SU-DHL-6 (cell line): ENCODE measurements around the gene DND1.
"Not testable (repeated sequence)": the region's sequence is repeated elsewhere in the genome, so short reads cannot be mapped to it uniquely, and the experiment has no call there.

Experiments used
- H2AFZ ChIP-seq: fragments of 200-600 bp; sonication (generic); 2 replicates; pipeline ENCODE4 v1.6.1; 2014; ENCODE audit warnings: low read depth, mild to moderate bottlenecking, moderate library complexity, mixed read lengths, antibody characterized with exemption, low read length; ENCODE audit not compliant: severe bottlenecking
- H3F3A ChIP-seq: fragments of 200-600 bp; shearing (Covaris generic); 2 replicates; pipeline ENCODE4 v1.6.0; 2016; ENCODE audit warnings: antibody characterized with exemption, mild to moderate bottlenecking; ENCODE audit not compliant: insufficient read depth
- H3K27ac ChIP-seq: fragments of 200-600 bp; sonication (generic); 2 replicates; pipeline ENCODE4 v1.5.1; 2016; ENCODE audit warnings: low read depth, mild to moderate bottlenecking, low read length, moderate library complexity, mixed read lengths
- H3K27me3 ChIP-seq: fragments of 200-600 bp; sonication (generic), shearing (Covaris generic); 2 replicates; pipeline ENCODE4 v1.6.0; 2014; ENCODE audit warnings: mild to moderate bottlenecking, low read length
- H3K36me3 ChIP-seq: fragments of 200-600 bp; sonication (generic); 2 replicates; pipeline ENCODE4 v1.6.1; 2014; ENCODE audit warnings: mild to moderate bottlenecking, low read length, mixed read lengths
- H3K4me2 ChIP-seq: fragments of 300-600, 200-600 bp; shearing (Covaris generic), sonication (generic); 2 replicates; pipeline ENCODE4 v1.6.0; 2014; ENCODE audit warnings: low read length, low read depth, mild to moderate bottlenecking; ENCODE audit not compliant: poor library complexity, severe bottlenecking
- H3K4me3 ChIP-seq: fragments of 200-600 bp; sonication (generic); 2 replicates; pipeline ENCODE4 v1.5.1; 2014; ENCODE audit warnings: antibody characterized with exemption, low read length, mild to moderate bottlenecking, mixed read lengths; ENCODE audit not compliant: insufficient read depth, poor library complexity, severe bottlenecking
- H3K79me2 ChIP-seq: fragments of 200-600 bp; sonication (generic); 2 replicates; pipeline ENCODE4 v1.6.1; 2014; ENCODE audit warnings: mild to moderate bottlenecking, low read length, moderate library complexity; ENCODE audit not compliant: insufficient read depth
- H3K9ac ChIP-seq: fragments of 200-600 bp; sonication (generic); 2 replicates; pipeline ENCODE4 v1.7.0; 2014; ENCODE audit warnings: mild to moderate bottlenecking, low read length
- H3K9me2 ChIP-seq: fragments of 200-600 bp; sonication (generic); replicated peaks from 2 replicates; pipeline ENCODE4 v1.6.1; 2014; ENCODE audit warnings: low read length; ENCODE audit not compliant: insufficient read depth
- H3K9me3 ChIP-seq: fragments of 200-600 bp; sonication (generic); 2 replicates; pipeline ENCODE4 v1.6.1; 2014; ENCODE audit warnings: low read length, mixed read lengths; ENCODE audit not compliant: insufficient read depth
- H4K20me1 ChIP-seq: fragments of 200-600 bp; sonication (generic); 2 replicates; pipeline ENCODE4 v1.6.1; 2014; ENCODE audit warnings: low read depth, mild to moderate bottlenecking, antibody characterized with exemption, low read length, moderate library complexity, mixed read lengths
- EZH2phosphoT487 ChIP-seq: fragments of 200-600 bp; sonication (generic), shearing (Covaris generic); conservative IDR thresholded peaks from 2 replicates; pipeline ENCODE4 v1.6.1; 2018; ENCODE audit warnings: mild to moderate bottlenecking, antibody characterized with exemption, low read length, moderate library complexity, mixed read lengths
- TF ChIP-seq, protein P1 (sequence below): fragments of 200-600 bp; sonication (generic); IDR thresholded peaks from one replicate; pipeline ENCODE4 v1.5.1; 2017; ENCODE audit warnings: antibody characterized with exemption, mild to moderate bottlenecking, low read length, moderate library complexity; ENCODE audit not compliant: insufficient read depth, poor library complexity, severe bottlenecking

The DND1 gene

DNA sequence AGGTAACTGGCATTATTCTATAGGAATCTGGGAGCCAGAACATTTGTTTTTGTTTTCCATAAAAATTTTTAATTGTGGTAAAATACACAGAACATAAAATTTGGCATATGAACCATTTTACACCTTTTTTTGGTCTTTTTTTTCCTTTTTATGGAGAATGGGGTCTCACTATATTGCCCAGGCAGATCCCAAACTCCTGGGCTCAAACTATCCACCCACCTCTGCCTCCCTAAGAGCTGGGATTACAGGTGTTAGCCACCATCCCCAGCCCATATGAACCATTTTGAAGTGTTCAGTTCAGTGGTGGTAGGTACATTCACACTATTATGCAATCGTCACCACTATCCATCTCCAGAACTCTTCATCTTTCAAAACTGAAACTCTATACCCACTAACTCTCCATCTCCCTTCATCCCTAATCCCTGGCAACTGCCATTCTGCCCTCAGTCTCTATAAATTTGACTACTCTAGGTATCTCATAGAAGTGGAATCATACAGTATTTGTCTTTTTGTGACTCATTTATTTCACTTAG lies 40.3 kb upstream of the DND1 start:
- H3K27me3 ChIP-seq = no peaks in the 10 kb centered on the region
- no peak overlapping the region for H3K4me2 ChIP-seq
- H2AFZ ChIP-seq = no peak overlapping the region
- no peaks in the 10 kb centered on the region for H3F3A ChIP-seq
- no peaks in the 10 kb centered on the region for H3K36me3 ChIP-seq
- no peaks in the 10 kb centered on the region for H3K9me3 ChIP-seq
- H3K27ac ChIP-seq = no peak overlapping the region
- H3K9me2 ChIP-seq = no peaks in the 10 kb centered on the region
- H3K9ac ChIP-seq = no peak overlapping the region
- H4K20me1 ChIP-seq = no peaks in the 10 kb centered on the region
- H3K4me3 ChIP-seq = no peak overlapping the region
- TF ChIP-seq, protein P1, sequence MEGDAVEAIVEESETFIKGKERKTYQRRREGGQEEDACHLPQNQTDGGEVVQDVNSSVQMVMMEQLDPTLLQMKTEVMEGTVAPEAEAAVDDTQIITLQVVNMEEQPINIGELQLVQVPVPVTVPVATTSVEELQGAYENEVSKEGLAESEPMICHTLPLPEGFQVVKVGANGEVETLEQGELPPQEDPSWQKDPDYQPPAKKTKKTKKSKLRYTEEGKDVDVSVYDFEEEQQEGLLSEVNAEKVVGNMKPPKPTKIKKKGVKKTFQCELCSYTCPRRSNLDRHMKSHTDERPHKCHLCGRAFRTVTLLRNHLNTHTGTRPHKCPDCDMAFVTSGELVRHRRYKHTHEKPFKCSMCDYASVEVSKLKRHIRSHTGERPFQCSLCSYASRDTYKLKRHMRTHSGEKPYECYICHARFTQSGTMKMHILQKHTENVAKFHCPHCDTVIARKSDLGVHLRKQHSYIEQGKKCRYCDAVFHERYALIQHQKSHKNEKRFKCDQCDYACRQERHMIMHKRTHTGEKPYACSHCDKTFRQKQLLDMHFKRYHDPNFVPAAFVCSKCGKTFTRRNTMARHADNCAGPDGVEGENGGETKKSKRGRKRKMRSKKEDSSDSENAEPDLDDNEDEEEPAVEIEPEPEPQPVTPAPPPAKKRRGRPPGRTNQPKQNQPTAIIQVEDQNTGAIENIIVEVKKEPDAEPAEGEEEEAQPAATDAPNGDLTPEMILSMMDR = no peak
- no peak for TF ChIP-seq EZH2phosphoT487
- no peaks in the 10 kb centered on the region for H3K79me2 ChIP-seq

DNA sequence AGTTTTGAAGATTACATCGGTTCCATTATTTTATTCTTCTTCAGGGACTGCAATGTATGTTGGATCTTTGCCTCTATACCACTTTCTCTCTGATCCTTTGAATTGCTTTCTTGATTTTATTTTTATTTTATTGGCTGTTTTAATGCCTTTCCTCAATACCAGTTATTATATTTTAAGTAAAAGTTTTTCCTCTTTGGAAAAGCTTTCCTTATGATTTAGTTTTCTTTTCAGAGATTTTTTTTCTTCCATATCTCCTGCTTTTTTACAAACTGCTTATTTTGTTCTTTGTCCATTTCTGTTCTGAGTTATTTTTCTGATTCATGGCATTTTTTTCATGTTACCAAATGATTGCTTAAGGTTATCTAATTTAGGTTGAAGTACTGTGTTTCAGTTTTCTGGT lies 38.4 kb upstream of the DND1 start:
- no peak overlapping the region for H3K4me2 ChIP-seq
- no peaks in the 10 kb centered on the region for H3K9me3 ChIP-seq
- TF ChIP-seq, protein P1 = no peak
- TF ChIP-seq EZH2phosphoT487 = no peak
- no peak overlapping the region for H3K9ac ChIP-seq
- H3K9me2 ChIP-seq = no peaks in the 10 kb centered on the region
- H4K20me1 ChIP-seq = no peaks in the 10 kb centered on the region
- no peaks in the 10 kb centered on the region for H3K27me3 ChIP-seq
- H3K36me3 ChIP-seq = no peaks in the 10 kb centered on the region
- H3K4me3 ChIP-seq = no peak overlapping the region
- no peaks in the 10 kb centered on the region for H3F3A ChIP-seq
- no peak overlapping the region for H3K27ac ChIP-seq
- H2AFZ ChIP-seq = no peak overlapping the region
- H3K79me2 ChIP-seq = no peaks in the 10 kb centered on the region

DNA sequence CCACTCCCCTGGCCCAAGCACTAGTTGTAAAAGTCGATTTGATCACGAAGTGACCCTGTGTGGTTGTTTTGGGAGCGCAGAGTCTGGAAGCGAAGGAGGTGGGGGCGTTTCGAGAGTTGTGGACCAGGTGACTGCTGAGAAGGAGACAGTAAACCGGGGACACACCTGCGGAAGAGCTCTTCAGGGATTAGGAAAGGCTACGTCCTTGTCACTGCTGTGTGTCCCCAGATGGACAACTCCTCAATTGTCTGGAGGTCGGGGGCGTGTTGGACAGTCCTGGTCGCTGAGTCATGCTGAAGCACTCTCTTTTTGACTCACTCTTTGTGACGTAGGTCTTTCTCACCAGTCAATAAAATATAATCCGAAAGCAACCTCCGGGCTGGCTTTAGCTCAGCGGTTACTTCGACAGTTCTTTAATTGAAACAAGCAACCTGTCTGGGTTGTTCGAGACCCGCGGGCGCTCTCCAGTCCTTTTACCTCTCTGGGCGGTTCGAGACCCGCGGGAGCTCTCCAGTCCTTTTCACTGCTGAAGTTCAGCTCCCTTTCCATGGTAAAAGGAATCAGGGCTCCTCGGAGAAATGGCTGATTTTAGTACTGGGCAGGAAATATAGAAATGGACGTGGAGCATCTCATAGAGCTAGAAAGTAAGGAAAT lies 37.6 kb upstream of the DND1 start:
- no peak overlapping the region for H3K4me2 ChIP-seq
- H3K4me3 ChIP-seq = no peak overlapping the region
- H3K36me3 ChIP-seq = no peaks in the 10 kb centered on the region; the same call in 1 of the 2 replicates
- no peaks in the 10 kb centered on the region for H3K9me2 ChIP-seq
- H3K9ac ChIP-seq = no peak overlapping the region
- no peaks in the 10 kb centered on the region for H3K79me2 ChIP-seq
- no peaks in the 10 kb centered on the region for H3K27me3 ChIP-seq
- H2AFZ ChIP-seq = no peak overlapping the region
- TF ChIP-seq, protein P1 = no peak
- no peak for TF ChIP-seq EZH2phosphoT487
- 0 out of 2 replicates have a peak, but pooled peaks cover 7% of the 10 kb centered on the region for H3F3A ChIP-seq
- H3K9me3 ChIP-seq = no peaks in the 10 kb centered on the region
- H3K27ac ChIP-seq = no peak overlapping the region
- H4K20me1 ChIP-seq = no peaks in the 10 kb centered on the region

DNA sequence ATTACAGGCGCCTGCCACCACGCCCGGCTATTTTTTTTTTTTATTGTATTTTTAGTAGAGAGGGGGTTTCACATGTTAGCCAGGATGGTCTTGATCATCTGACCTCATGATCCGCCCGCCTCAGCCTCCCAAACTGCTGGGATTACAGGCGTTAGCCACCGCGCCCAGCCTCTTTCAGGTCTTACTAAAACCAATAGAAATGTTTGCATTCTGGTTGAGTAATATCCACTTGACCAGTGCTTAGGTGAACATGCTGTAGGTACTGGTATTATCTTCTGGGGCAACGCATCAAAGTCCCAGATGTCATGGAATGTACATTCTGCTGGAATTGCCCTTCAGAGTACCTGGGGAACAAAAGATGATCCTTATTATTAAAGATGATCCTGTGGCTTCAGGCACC lies 35.4 kb upstream of the DND1 start:
- H3K9me2 ChIP-seq, H3K4me2 ChIP-seq, H3K4me3 ChIP-seq, H3K27me3 ChIP-seq, H3K79me2 ChIP-seq, H3K27ac ChIP-seq, H3K9ac ChIP-seq, H3F3A ChIP-seq, H3K9me3 ChIP-seq, H2AFZ ChIP-seq, H4K20me1 ChIP-seq: not testable (repeated sequence)
- peaks cover 15% of the 10 kb centered on the region; the same call in 1 of the 2 replicates for H3K36me3 ChIP-seq
